K562 (cell line): Measurements from ENCODE around the gene EMID1. TPM values are rescaled to one million over a fixed set of nuclear protein-coding genes. Genes with fewer than 3 reads are reported as not detected.
A peak's percentile ranks its signal among the peaks of the same experiment; 100 is the strongest.

Source experiments
- CHD2 ChIP-seq: IDR thresholded peaks from 2 replicates; pipeline ENCODE4 v1.6.1; 2011; ENCODE audit warnings: low read depth, low read length
- CXXC5 ChIP-seq: fragments of 250-450 bp; sonication (Bioruptor Pico); IDR thresholded peaks from 2 replicates; pipeline ENCODE4 v1.8.0; 2022; ENCODE audit warnings: inconsistent platforms, mild to moderate bottlenecking, moderate library complexity
- E2F3 ChIP-seq: fragments of 250-450 bp; sonication (Bioruptor Pico); IDR thresholded peaks from 2 replicates; pipeline ENCODE4 v1.4.0; 2020; ENCODE audit warnings: mild to moderate bottlenecking
- EP300 ChIP-seq: IDR thresholded peaks from 2 replicates; pipeline ENCODE4 v1.6.1; 2012; ENCODE audit warnings: low read length, improper control_type of control experiment
- EP400 ChIP-seq: fragments of 450-650 bp; IDR thresholded peaks from 2 replicates; pipeline ENCODE4 v1.6.1; 2017; ENCODE audit warnings: antibody characterized with exemption, mild to moderate bottlenecking, moderate library complexity
- FOXJ2 ChIP-seq: fragments of 200-800 bp; sonication (Bioruptor generic); IDR thresholded peaks from 2 replicates; pipeline ENCODE4 v1.6.1; 2016; ENCODE audit warnings: missing genetic modification characterization, missing compliant biosample characterization
- IRF2 ChIP-seq: sonication (generic); formaldehyde crosslinking; IDR thresholded peaks from 2 replicates; pipeline ENCODE4 v1.8.1; 2022; ENCODE audit warnings: mild to moderate bottlenecking, missing genetic modification reagents
- JUND ChIP-seq, 2 experiments: IDR thresholded peaks; 2 replicates in 1 of 2; 3 replicates in 1 of 2; pipeline ENCODE4 v1.6.1; 2011; ENCODE audit warnings: borderline replicate concordance in 2 of 2, low read depth in 2 of 2, low read length in 2 of 2, improper control_type of control experiment in 1 of 2, missing biosample characterization in 1 of 2, missing genetic modification characterization in 1 of 2, missing genetic modification reagents in 1 of 2
- KDM4B ChIP-seq, 2 experiments: fragments of 450-650 bp in 1 of 2; sonication (generic) in 1 of 2; IDR thresholded peaks; 2 replicates each; pipeline ENCODE4 v1.6.1; 2016 to 2017; ENCODE audit warnings: borderline replicate concordance in 2 of 2, antibody characterized with exemption in 1 of 2, low read depth in 1 of 2, mild to moderate bottlenecking in 1 of 2
- KDM5B ChIP-seq: fragments of 200-600 bp; sonication (generic); IDR thresholded peaks from 2 replicates; pipeline ENCODE4 v1.6.1; 2012; ENCODE audit warnings: low read depth, mild to moderate bottlenecking, moderate library complexity, low read length, control low read depth, inconsistent platforms; ENCODE audit not compliant: insufficient replicate concordance
- L3MBTL2 ChIP-seq: fragments of 450-650 bp; IDR thresholded peaks from 2 replicates; pipeline ENCODE4 v1.6.1; 2016; ENCODE audit warnings: mild to moderate bottlenecking, moderate library complexity
- MAFF ChIP-seq: IDR thresholded peaks from 2 replicates; pipeline ENCODE4 v1.6.1; 2012; ENCODE audit warnings: low read length, improper control_type of control experiment
- NELFE ChIP-seq: IDR thresholded peaks from 2 replicates; pipeline ENCODE4 v1.6.1; 2011; ENCODE audit warnings: mild to moderate bottlenecking; ENCODE audit not compliant: insufficient read depth, insufficient read length
- NFATC3 ChIP-seq: fragments of 450-650 bp; IDR thresholded peaks from 2 replicates; pipeline ENCODE4 v1.6.1; 2017; ENCODE audit warnings: mild to moderate bottlenecking
- OTX1 ChIP-seq: fragments of 450-650 bp; formaldehyde crosslinking; IDR thresholded peaks from 2 replicates; pipeline ENCODE4 v1.4.0; 2022; ENCODE audit warnings: mild to moderate bottlenecking
- POLR2G ChIP-seq: fragments of 200-400 bp; formaldehyde crosslinking; IDR thresholded peaks from 2 replicates; pipeline ENCODE4 v1.6.1; 2017; ENCODE audit warnings: low read depth, mild to moderate bottlenecking, antibody characterized with exemption, low read length, moderate library complexity
- RBM25 ChIP-seq: fragments of 200-400 bp; formaldehyde crosslinking; IDR thresholded peaks from 2 replicates; pipeline ENCODE4 v1.6.1; 2018; ENCODE audit warnings: low read length, low read depth, moderate library complexity; ENCODE audit not compliant: severe bottlenecking
- RFX5 ChIP-seq: IDR thresholded peaks from 2 replicates; pipeline ENCODE4 v1.6.1; 2011; ENCODE audit warnings: low read depth, mild to moderate bottlenecking, improper control_type of control experiment, low read length
- SIN3B ChIP-seq: fragments of 450-650 bp; IDR thresholded peaks from 2 replicates; pipeline ENCODE4 v1.6.1; 2017; ENCODE audit warnings: low read depth, mild to moderate bottlenecking, moderate library complexity
- TAF7 ChIP-seq: fragments of 450-650 bp; IDR thresholded peaks from 2 replicates; pipeline ENCODE4 v1.6.1; 2016; ENCODE audit warnings: missing genetic modification characterization, missing compliant biosample characterization
- ZBED1 ChIP-seq: IDR thresholded peaks from 2 replicates; pipeline ENCODE4 v1.6.1; 2014
- ZNF134 ChIP-seq: fragments of 250-450 bp; sonication (Bioruptor Pico); conservative IDR thresholded peaks from 2 replicates; pipeline ENCODE4 v1.4.0; 2020
- ZNF174 ChIP-seq: fragments of 250-450 bp; sonication (Bioruptor Pico); IDR thresholded peaks from 2 replicates; pipeline ENCODE4 v1.4.0; 2020; ENCODE audit warnings: mild to moderate bottlenecking
- ZNF175 ChIP-seq: fragments of 200-800 bp; sonication (Bioruptor generic); IDR thresholded peaks from 2 replicates; pipeline ENCODE4 v1.6.1; 2016; ENCODE audit warnings: low read depth, mild to moderate bottlenecking, missing genetic modification characterization, missing compliant biosample characterization
- ZNF311 ChIP-seq: fragments of 250-450 bp; sonication (Bioruptor Pico); IDR thresholded peaks from 2 replicates; pipeline ENCODE4 v1.4.0; 2020; ENCODE audit warnings: mild to moderate bottlenecking, moderate library complexity
- ZNF589 ChIP-seq: fragments of 200-800 bp; sonication (Bioruptor generic); IDR thresholded peaks from 2 replicates; pipeline ENCODE4 v1.6.1; 2016; ENCODE audit warnings: low read depth, missing genetic modification characterization, missing compliant biosample characterization
- polyA plus RNA-seq, 8 experiments: library from polyadenylated mRNA; depleted of rRNA in 4 of 8; stranded (reverse) in 5 of 8; unstranded in 3 of 8; fragments of >200 nt; fragmentation: Nextera tagmentation in 2 of 8; fragmentation: Illumina TruSeq in 1 of 8; extraction: Ambion mirVana in 2 of 8; extraction: Trizol in 1 of 8; gene quantifications; 2 replicates each; pipeline versions ENCODE4 v1.2.1 to v1.2.3, GENCODE V29; 2011 to 2014; ENCODE audit warnings: inconsistent platforms in 1 of 8, missing spikeins in 1 of 8
- total RNA-seq, 7 experiments: library from RNA; depleted of rRNA in 6 of 7; stranded (reverse); fragments of >200 nt in 6 of 7; fragmentation: Illumina TruSeq in 2 of 7; extraction: Trizol in 2 of 7; gene quantifications; 2 replicates each; pipeline versions ENCODE4 v1.2.1 to v1.2.3, GENCODE V29; 2011 to 2021; ENCODE audit warnings: low replicate concordance in 1 of 7
- TF ChIP-seq, protein P1 (sequence below): IDR thresholded peaks from 3 replicates; pipeline ENCODE4 v1.6.1; 2011; ENCODE audit warnings: borderline replicate concordance, mild to moderate bottlenecking, moderate library complexity; ENCODE audit not compliant: insufficient read length; ENCODE audit errors: extremely low read depth
- TF ChIP-seq, protein P2 (sequence below): fragments of 450-650 bp; IDR thresholded peaks from 2 replicates; pipeline ENCODE4 v1.6.1; 2014; ENCODE audit warnings: low read depth, mild to moderate bottlenecking, moderate library complexity, borderline replicate concordance

EMID1 gene
- total and polyA plus RNA-seq, 9 of the 15 experiments (the other 6 are each of a cell fraction or from before 2014, with no cell fraction given) = 0.15 to 7.2 (median 2.7) TPM

DNA sequence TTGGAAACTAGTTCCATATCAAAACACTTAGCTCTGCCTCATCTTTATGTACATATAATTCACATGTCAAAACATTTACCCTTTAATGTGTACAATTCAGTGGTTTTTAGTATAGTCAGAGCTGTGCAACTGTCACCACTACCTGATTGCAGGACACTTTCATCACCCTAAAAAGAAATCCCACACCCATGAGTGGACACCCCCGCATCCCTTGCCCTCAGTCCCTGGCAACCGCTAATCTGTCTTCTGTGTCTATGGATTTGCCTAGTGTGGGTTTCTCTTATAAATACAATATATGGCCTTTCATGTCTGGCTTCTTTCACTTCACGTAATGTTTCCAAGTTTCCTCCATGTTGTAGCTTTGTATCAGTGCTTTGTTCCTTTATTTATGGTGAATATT lies 8.6 kb upstream of the EMID1 start (continued):
- TF ChIP-seq ZNF175 (CRISPR knock-in tag) (peak; percentile 80; the same call in 1 of the 2 replicates), NFATC3 (no peak), MAFF (no peak), ZNF311 (CRISPR knock-in tag) (no peak), RBM25 (peak; percentile 27), TAF7 (tag) (no peak), SIN3B (no peak), CHD2 (no peak), E2F3 (CRISPR knock-in tag) (no peak), L3MBTL2 (no peak), ZNF174 (no peak), POLR2G (no peak), RFX5 (no peak), IRF2 (CRISPR knock-in tag) (no peak), CXXC5 (CRISPR knock-in tag) (no peak; the same call in 1 of the 2 replicates), OTX1 (CRISPR knock-in tag) (no peak), ZBED1 (no peak), JUND (IDR thresholded peaks at IDR 0.05; ENCODE audit: borderline replicate concordance, low read depth, low read length) (peak; percentile 74), JUND (tag; IDR thresholded peaks at IDR 0.05; ENCODE audit: borderline replicate concordance, low read depth, low read length) (peak; percentile 23; the same call in 1 of the 3 replicates), KDM5B (no peak), KDM4B (IDR thresholded peaks at IDR 0.05; ENCODE audit: borderline replicate concordance in 2 of 2, low read depth in 1 of 2) (no peak), ZNF134 (CRISPR knock-in tag) (no peak), NELFE (no peak), ZNF589 (no peak), FOXJ2 (tag) (0 out of 2 replicates have a peak, but pooled peaks have one; percentile 34), EP400 (peak; percentile 40; the same call in 1 of the 2 replicates), EP300 (peak; percentile 93)
- TF ChIP-seq, protein P1, sequence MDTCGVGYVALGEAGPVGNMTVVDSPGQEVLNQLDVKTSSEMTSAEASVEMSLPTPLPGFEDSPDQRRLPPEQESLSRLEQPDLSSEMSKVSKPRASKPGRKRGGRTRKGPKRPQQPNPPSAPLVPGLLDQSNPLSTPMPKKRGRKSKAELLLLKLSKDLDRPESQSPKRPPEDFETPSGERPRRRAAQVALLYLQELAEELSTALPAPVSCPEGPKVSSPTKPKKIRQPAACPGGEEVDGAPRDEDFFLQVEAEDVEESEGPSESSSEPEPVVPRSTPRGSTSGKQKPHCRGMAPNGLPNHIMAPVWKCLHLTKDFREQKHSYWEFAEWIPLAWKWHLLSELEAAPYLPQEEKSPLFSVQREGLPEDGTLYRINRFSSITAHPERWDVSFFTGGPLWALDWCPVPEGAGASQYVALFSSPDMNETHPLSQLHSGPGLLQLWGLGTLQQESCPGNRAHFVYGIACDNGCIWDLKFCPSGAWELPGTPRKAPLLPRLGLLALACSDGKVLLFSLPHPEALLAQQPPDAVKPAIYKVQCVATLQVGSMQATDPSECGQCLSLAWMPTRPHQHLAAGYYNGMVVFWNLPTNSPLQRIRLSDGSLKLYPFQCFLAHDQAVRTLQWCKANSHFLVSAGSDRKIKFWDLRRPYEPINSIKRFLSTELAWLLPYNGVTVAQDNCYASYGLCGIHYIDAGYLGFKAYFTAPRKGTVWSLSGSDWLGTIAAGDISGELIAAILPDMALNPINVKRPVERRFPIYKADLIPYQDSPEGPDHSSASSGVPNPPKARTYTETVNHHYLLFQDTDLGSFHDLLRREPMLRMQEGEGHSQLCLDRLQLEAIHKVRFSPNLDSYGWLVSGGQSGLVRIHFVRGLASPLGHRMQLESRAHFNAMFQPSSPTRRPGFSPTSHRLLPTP = no peak
- TF ChIP-seq, protein P2, sequence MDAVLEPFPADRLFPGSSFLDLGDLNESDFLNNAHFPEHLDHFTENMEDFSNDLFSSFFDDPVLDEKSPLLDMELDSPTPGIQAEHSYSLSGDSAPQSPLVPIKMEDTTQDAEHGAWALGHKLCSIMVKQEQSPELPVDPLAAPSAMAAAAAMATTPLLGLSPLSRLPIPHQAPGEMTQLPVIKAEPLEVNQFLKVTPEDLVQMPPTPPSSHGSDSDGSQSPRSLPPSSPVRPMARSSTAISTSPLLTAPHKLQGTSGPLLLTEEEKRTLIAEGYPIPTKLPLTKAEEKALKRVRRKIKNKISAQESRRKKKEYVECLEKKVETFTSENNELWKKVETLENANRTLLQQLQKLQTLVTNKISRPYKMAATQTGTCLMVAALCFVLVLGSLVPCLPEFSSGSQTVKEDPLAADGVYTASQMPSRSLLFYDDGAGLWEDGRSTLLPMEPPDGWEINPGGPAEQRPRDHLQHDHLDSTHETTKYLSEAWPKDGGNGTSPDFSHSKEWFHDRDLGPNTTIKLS = no peak
